DMS114 treated with DMSO at 0.1 percent for 48 hours (cell line): ENCODE results near the gene CHL1.

Source experiments
- DNase-seq: peaks from one replicate; lab custom pipeline; 2025; ENCODE audit not compliant: unreplicated experiment; lab: John Stamatoyannopoulos, UW

Gene CHL1

GRCh38 chr3:217948-218347 is 21.4 kb downstream of the CHL1 start:
- DNase-seq: no peak

- no peak for DNase-seq
Observed at GRCh38 chr3:228442-229182, 32.0 kb downstream of the CHL1 start.

GRCh38 chr3:229183-229661 is 32.7 kb downstream of the CHL1 start:
- DNase-seq: no peak

- no peak for DNase-seq
Observed at GRCh38 chr3:236881-237280, 40.3 kb downstream of the CHL1 start.

- DNase-seq: no peak
Observed at GRCh38 chr3:242602-243355, 46.2 kb downstream of the CHL1 start.

- DNase-seq: no peak
Observed at GRCh38 chr3:243356-243725, 46.8 kb downstream of the CHL1 start.

- DNase-seq: no peak
Observed at GRCh38 chr3:244041-244440, 47.5 kb downstream of the CHL1 start.

GRCh38 chr3:247916-248315 is 51.4 kb downstream of the CHL1 start:
- no peak for DNase-seq

- DNase-seq: no peak
Observed at GRCh38 chr3:248864-249520, 52.4 kb downstream of the CHL1 start.

GRCh38 chr3:249587-250262 is 53.2 kb downstream of the CHL1 start:
- DNase-seq: no peak

GRCh38 chr3:256501-256900 is 59.9 kb downstream of the CHL1 start:
- no peak for DNase-seq

GRCh38 chr3:257826-258225 is 61.3 kb downstream of the CHL1 start:
- DNase-seq: no peak

GRCh38 chr3:260898-261297 is 64.3 kb downstream of the CHL1 start:
- no peak for DNase-seq

GRCh38 chr3:263393-263792 is 66.8 kb downstream of the CHL1 start:
- no peak for DNase-seq

GRCh38 chr3:264394-265156 is 68.0 kb downstream of the CHL1 start:
- no peak for DNase-seq

- DNase-seq: no peak
Observed at GRCh38 chr3:267101-267500, 70.5 kb downstream of the CHL1 start.

- DNase-seq: no peak
Observed at GRCh38 chr3:270688-271087, 74.1 kb downstream of the CHL1 start.

- no peak for DNase-seq
Observed at GRCh38 chr3:274927-275326, 78.4 kb downstream of the CHL1 start.

- no peak for DNase-seq
Observed at GRCh38 chr3:277873-278272, 81.3 kb downstream of the CHL1 start.

GRCh38 chr3:278300-279064 is 81.9 kb downstream of the CHL1 start:
- no peak for DNase-seq
